Immature natural killer cell (primary cell): ENCODE data around the gene HDLBP. TPM values are rescaled to one million over a fixed set of nuclear protein-coding genes. Genes with fewer than 3 reads are reported as not detected.
"Not testable (repeated sequence)": the region's sequence is repeated elsewhere in the genome, so short reads cannot be mapped to it uniquely, and the experiment has no call there.

Experiments
- DNase-seq, 3 donors: peaks; one replicate each; pipeline ENCODE4 v3.0.0; 2022; ENCODE audit warnings: mixed read lengths in 1 of 3
- H3K27ac Mint-ChIP-seq, 6 donors: one replicate each; pipeline ENCODE4 v1.8.0; 2020; ENCODE audit warnings: mixed read lengths in 6 of 6, mild to moderate bottlenecking in 5 of 6, inconsistent platforms in 4 of 6, moderate library complexity in 3 of 6
- H3K27me3 Mint-ChIP-seq, 3 donors: one replicate each; pipeline ENCODE4 v1.8.0; 2020 to 2021; ENCODE audit warnings: low read depth in 3 of 3, mild to moderate bottlenecking in 3 of 3, mixed read lengths in 3 of 3, moderate library complexity in 3 of 3, inconsistent platforms in 1 of 3
- H3K36me3 Mint-ChIP-seq, 3 donors: one replicate each; pipeline ENCODE4 v1.8.0; 2020; ENCODE audit warnings: mixed read lengths in 3 of 3, inconsistent platforms in 2 of 3, mild to moderate bottlenecking in 2 of 3
- H3K4me1 Mint-ChIP-seq, 2 donors: one replicate each; pipeline ENCODE4 v1.8.0; 2020; ENCODE audit warnings: inconsistent platforms in 2 of 2, mild to moderate bottlenecking in 2 of 2, mixed read lengths in 2 of 2, moderate library complexity in 1 of 2
- H3K4me3 Mint-ChIP-seq, 5 donors: one replicate each; pipeline ENCODE4 v1.8.0; 2020; ENCODE audit warnings: mild to moderate bottlenecking in 5 of 5, mixed read lengths in 5 of 5, inconsistent platforms in 3 of 5, moderate library complexity in 3 of 5
- H3K9me3 Mint-ChIP-seq, 6 donors: one replicate each; pipeline ENCODE4 v1.8.0; 2020; ENCODE audit warnings: mild to moderate bottlenecking in 6 of 6, mixed read lengths in 6 of 6, inconsistent platforms in 4 of 6, moderate library complexity in 3 of 6
- polyA plus RNA-seq, 3 donors: library from polyadenylated mRNA; unstranded; fragments of 300-500 nt; fragmentation: Illumina TruSeq; gene quantifications; one replicate each; pipeline ENCODE4 v1.2.3, GENCODE V29; 2021

The HDLBP gene
- polyA plus RNA-seq, 3 donors from 2014 or later = 20.4 to 71.7 (median 31.5) TPM

DNA sequence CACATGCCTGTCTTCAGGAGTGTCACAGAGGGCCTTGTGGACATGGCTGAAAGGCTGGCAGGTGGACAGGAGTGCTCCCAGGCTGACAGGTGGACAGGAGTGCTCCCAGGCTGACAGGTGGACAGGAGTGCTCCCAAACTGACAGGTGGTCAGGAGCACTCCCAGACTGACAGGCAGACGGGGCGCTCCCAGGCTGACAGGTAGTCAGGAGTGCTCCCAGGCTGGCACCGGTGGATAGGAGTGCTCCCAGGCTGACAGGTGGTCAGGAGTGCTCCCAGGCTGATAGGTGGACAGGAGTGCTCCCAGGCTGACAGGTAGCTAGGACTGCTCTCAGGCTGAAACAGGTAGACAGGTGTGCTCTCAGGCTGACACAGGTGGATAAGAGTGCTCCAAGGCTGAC is 110.4 kb downstream of the HDLBP start:
- Mint-ChIP-seq H3K4me1 (no peaks in the 10 kb centered on the region), H3K9me3 (no peaks in the 10 kb centered on the region), H3K27ac (no peak overlapping the region), H3K36me3 (no peaks in the 10 kb centered on the region), H3K4me3 (no peak overlapping the region), H3K27me3 (peaks cover 0 to 2% (median 1%) of the 10 kb centered on the region in 3 donors)
- DNase-seq = no peak

DNA sequence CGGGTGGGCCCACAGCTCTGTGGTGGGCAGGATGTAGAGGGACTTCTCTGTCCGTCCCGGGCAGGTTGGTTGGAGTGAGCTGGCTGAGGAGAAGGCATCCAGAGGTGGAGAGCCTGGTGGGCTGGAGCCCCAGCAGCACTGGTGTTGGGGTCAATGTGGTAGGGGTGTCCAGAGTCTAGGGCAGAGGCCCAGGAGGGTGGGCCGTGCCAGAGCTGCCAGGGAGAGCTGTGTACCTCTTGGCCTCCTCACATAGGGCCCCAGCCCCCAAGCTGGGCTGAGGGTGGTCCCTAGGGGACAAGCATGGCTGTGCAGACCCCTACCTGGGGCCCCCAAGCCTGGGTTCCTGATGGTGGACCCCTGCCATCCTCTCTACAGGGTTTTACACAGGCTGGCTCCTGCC is 111.0 kb downstream of the HDLBP start:
- no peaks in the 10 kb centered on the region for H3K36me3 Mint-ChIP-seq
- DNase-seq = no peak
- H3K27ac Mint-ChIP-seq = no peak overlapping the region
- no peaks in the 10 kb centered on the region for H3K4me1 Mint-ChIP-seq
- H3K4me3 Mint-ChIP-seq = no peak overlapping the region
- peaks cover 0 to 2% (median 1%) of the 10 kb centered on the region in 3 donors for H3K27me3 Mint-ChIP-seq
- no peaks in the 10 kb centered on the region for H3K9me3 Mint-ChIP-seq

DNA sequence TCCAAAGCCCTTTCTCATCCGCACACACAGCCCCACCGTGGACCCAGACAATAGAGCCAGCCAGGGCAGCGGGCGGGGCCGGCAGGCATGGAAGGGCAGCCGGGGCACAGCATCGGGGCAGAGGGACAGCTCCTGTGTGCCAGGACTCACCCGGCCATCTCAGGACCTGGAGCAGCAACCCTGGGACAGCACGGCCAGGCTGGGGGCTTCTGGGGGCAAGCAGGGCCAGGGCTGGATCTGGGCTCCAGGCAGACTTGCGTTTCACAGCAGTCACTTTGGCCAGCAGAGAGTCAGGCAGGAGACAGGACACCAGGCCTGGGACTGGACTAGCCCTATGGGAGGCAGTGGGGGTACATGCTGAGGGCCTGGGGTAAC is 111.5 kb downstream of the HDLBP start:
- H3K4me1 Mint-ChIP-seq = no peaks in the 10 kb centered on the region
- H3K36me3 Mint-ChIP-seq = no peaks in the 10 kb centered on the region
- H3K9me3 Mint-ChIP-seq = no peaks in the 10 kb centered on the region
- no peak for DNase-seq
- H3K27ac Mint-ChIP-seq = no peak overlapping the region
- H3K27me3 Mint-ChIP-seq = peaks cover 0 to 2% (median 1%) of the 10 kb centered on the region in 3 donors
- no peak overlapping the region for H3K4me3 Mint-ChIP-seq

DNA sequence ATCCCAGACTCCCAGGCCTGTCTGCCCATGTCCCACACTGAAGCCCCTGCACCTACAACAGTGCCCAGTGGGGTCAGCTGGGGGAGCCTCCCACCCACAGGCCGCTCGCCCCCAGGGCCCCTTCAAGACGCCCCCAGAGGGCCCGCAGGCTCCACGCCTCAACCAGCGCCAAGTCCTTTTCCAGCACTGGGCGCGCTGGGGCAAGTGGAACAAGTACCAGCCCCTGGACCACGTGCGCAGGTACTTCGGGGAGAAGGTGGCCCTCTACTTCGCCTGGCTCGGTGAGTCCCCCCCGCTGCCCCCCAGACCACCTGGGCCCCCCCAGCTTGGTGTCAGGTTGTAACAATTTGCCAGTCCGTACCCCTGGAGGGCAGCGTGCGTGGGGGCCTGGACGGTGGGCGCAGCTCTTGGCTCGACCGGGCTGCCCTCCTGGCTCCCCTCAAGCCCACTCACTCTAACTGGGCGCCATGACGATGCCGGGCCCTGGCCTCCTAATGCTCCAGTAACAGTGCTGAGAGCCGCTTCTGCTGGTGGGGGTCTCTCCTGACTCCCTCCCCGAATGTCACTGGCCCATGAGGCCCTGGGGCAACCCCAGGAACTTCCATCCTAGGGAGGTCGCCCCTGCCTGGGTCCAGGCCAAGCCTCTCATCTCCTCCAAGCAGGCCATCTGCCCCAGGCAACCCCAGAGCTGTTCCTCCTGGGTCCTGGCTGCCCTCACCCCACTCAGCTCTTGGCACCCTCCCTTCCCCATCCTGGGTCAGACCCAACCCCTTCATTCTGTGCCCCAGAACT is 112.1 kb downstream of the HDLBP start:
- H3K9me3 Mint-ChIP-seq = no peaks in the 10 kb centered on the region
- H3K4me1 Mint-ChIP-seq = no peaks in the 10 kb centered on the region
- no peak overlapping the region for H3K4me3 Mint-ChIP-seq
- DNase-seq = no peak
- no peak overlapping the region for H3K27ac Mint-ChIP-seq
- H3K36me3 Mint-ChIP-seq = no peaks in the 10 kb centered on the region
- H3K27me3 Mint-ChIP-seq = peaks cover 0 to 2% (median 1%) of the 10 kb centered on the region in 3 donors

DNA sequence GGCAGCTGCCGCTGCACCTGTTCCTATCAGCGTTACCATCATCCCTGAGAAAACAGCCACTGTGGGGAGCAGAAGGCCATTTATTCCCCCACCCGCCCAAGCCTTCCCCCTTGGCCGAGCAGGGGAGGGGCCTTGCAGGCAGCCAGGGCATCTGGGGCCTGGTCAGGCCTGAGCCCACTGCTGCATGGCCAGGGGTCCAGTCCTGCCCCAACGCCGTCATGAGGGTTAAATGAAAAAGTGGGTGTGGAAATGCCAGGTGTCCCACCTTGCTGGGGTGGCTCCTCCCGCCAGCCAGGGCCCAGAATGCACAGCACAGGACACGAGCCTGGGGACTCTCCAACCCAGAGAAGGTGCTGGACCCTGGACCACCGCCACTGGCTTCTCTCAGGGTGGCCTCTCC is 112.8 kb downstream of the HDLBP start:
- H3K9me3 Mint-ChIP-seq = no peaks in the 10 kb centered on the region
- no peaks in the 10 kb centered on the region for H3K36me3 Mint-ChIP-seq
- H3K4me1 Mint-ChIP-seq = no peaks in the 10 kb centered on the region
- no peak for DNase-seq
- peaks cover 0 to 1% (median 0%) of the 10 kb centered on the region in 3 donors for H3K27me3 Mint-ChIP-seq
- no peak overlapping the region for H3K27ac Mint-ChIP-seq
- no peak overlapping the region for H3K4me3 Mint-ChIP-seq

DNA sequence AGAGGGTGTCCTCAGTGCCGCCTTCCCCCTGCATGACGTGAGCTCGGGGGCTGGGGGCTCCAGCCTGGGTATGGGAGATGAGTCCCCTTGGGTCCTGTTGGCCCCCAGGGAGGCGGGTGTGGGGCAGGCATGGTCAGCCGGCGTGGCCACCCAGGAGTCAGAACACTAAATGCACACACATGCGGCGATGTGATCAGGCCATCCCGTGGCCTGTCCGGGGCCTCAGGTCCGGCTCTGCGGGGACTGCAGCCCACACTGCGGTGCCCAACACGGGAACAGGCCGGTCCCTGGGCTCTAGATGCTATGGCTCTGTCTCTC is 113.2 kb downstream of the HDLBP start:
- Mint-ChIP-seq H3K27me3 (peaks cover 0 to 1% (median 0%) of the 10 kb centered on the region in 3 donors), H3K4me1 (no peaks in the 10 kb centered on the region), H3K36me3 (no peaks in the 10 kb centered on the region), H3K27ac (no peak overlapping the region), H3K4me3 (no peak overlapping the region), H3K9me3 (no peaks in the 10 kb centered on the region)
- DNase-seq = no peak

DNA sequence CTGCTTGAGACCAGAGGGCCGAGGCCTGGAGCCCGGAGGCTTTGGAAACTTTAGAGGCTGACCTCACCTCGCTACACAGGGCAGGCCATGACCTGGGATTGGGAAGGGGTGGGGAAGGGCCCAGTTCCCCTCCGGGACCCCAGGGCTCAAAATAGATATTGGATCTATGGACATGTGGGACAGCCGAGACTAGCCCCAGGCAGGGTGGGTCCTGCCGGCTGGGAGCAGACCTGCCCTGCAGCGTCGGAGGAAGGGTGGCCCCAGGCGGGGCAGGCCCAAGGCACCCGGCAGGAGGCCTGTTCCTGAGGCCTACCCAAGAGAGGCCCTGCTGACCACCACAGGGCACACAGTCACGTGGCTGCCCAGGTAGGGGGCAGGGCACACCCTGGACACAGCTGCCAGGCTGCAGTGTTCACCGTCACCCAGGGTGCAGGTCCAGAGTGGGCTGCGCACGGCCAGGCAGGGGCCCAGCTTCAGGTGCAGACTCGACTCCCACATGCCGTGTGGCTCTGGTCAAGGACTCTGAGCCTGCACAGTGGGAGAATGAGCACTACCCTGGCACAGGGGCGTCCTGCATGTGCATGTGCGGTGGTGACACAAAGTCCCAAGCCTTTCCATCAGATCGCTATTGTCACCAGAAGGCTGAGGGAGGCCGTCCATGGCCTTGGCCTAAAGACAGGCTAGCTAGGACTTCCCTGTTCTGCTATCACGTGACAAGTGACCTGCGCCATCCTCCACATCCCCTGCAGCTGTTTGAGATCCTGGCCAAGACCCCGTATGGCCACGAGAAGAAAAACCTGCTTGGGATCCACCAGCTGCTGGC is 113.8 kb downstream of the HDLBP start:
- H3K4me3 Mint-ChIP-seq = no peak overlapping the region
- DNase-seq = no peak
- H3K4me1 Mint-ChIP-seq = no peaks in the 10 kb centered on the region
- peaks cover 0 to 1% (median 0%) of the 10 kb centered on the region in 3 donors for H3K27me3 Mint-ChIP-seq
- H3K36me3 Mint-ChIP-seq = no peaks in the 10 kb centered on the region
- no peak overlapping the region for H3K27ac Mint-ChIP-seq
- no peaks in the 10 kb centered on the region for H3K9me3 Mint-ChIP-seq

DNA sequence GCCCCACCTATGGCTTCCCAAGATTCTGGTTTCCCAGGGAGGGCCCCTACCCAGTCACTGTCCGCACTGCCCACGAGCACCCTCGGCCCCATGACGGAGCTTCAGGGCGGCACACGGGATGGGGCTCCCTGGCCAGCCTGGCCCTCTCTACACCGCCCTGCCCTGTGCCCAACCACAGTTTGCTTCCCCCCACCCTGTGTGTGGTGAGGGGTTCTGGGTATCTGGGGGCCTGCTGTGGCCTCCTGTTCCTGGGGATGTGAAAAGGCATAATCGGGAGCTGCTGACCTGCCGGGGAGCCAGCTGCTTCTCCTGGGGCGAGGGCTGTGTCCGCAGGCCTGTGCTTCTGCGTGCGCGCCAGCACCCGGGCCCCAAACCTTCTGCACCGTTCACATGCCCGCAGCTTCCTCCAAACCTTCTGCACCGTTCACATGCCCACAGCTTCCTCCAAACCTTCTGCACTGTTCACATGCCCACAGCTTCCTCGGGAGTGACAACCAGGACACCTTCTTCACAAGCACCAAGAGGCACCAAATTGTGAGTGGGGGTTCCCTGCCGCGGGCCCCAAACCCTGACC is 114.6 kb downstream of the HDLBP start:
- H3K4me1 Mint-ChIP-seq = no peaks in the 10 kb centered on the region
- H3K4me3 Mint-ChIP-seq = no peak overlapping the region
- H3K9me3 Mint-ChIP-seq = no peaks in the 10 kb centered on the region
- H3K36me3 Mint-ChIP-seq = no peaks in the 10 kb centered on the region
- H3K27me3 Mint-ChIP-seq = peaks cover 0 to 1% (median 0%) of the 10 kb centered on the region in 3 donors
- H3K27ac Mint-ChIP-seq = no peak overlapping the region
- DNase-seq = no peak

DNA sequence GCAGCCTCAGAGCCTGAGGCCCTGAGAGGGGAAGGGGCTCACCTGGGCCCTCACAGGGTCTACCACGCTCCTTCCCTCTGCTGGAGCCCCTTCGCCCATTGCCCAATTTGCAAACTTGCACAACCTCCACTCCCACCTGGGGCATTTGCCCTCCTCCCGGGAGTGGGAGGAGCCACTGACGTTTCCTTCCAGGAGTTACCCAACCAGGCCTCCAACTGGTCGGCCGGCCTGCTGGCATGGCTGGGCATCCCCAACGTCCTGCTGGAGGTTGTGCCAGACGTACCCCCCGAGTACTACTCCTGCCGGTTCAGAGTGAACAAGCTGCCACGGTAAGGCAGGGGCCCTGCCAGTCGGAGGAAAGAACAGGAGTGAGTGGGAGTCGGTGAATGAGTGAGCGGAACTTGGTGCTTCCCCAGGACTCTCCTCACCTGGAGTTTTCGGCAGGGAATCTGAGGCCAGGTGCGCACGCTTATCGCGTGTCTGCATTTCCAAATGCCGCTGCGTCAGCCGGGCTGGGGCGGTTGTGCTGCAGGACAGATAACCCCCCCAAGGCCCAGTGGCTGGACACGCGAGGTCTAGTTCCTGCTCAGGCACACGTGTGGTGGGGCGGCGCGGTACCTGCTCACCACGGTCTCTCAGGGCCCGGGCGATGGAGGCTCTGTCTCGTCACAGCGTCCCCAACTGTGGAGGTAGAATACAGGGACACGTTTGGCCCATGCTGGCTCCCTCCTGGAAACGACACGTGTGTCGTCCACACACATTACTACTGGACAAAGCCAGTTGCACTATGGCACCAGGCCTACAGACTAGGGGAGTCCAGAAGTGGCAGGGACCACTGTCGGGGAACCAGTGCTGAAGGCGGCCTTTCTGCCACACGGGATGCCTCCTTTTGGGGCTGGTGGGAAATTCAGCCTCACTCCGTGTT is 115.3 kb downstream of the HDLBP start:
- no peaks in the 10 kb centered on the region for H3K36me3 Mint-ChIP-seq
- no peak for DNase-seq
- H3K4me1 Mint-ChIP-seq = no peaks in the 10 kb centered on the region
- no peak overlapping the region for H3K27ac Mint-ChIP-seq
- H3K4me3 Mint-ChIP-seq = no peak overlapping the region
- peaks cover 0 to 1% (median 0%) of the 10 kb centered on the region in 3 donors for H3K27me3 Mint-ChIP-seq
- no peaks in the 10 kb centered on the region for H3K9me3 Mint-ChIP-seq

DNA sequence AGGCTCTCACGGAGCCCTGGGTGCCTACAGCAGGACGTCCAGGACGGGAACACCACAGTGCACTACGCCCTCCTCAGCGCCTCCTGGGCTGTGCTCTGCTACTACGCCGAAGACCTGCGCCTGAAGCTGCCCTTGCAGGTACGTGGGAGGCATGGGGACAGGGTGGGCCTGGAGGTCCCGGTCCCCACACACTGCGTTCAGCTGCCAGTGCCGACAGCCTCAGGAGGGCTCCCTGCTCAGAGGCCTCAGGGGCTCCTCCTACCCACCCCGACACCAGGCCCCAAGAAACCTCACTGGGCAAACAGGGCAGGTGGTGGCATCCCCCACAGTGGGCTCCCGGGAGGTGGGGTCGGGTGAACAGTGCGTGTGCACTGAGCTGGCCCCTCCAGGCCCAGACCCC is 116.2 kb downstream of the HDLBP start:
- Mint-ChIP-seq H3K4me1 (no peaks in the 10 kb centered on the region), H3K27ac (no peak overlapping the region), H3K36me3 (no peaks in the 10 kb centered on the region), H3K4me3 (no peak overlapping the region), H3K27me3 (no peaks in the 10 kb centered on the region), H3K9me3 (no peaks in the 10 kb centered on the region)
- no peak for DNase-seq

DNA sequence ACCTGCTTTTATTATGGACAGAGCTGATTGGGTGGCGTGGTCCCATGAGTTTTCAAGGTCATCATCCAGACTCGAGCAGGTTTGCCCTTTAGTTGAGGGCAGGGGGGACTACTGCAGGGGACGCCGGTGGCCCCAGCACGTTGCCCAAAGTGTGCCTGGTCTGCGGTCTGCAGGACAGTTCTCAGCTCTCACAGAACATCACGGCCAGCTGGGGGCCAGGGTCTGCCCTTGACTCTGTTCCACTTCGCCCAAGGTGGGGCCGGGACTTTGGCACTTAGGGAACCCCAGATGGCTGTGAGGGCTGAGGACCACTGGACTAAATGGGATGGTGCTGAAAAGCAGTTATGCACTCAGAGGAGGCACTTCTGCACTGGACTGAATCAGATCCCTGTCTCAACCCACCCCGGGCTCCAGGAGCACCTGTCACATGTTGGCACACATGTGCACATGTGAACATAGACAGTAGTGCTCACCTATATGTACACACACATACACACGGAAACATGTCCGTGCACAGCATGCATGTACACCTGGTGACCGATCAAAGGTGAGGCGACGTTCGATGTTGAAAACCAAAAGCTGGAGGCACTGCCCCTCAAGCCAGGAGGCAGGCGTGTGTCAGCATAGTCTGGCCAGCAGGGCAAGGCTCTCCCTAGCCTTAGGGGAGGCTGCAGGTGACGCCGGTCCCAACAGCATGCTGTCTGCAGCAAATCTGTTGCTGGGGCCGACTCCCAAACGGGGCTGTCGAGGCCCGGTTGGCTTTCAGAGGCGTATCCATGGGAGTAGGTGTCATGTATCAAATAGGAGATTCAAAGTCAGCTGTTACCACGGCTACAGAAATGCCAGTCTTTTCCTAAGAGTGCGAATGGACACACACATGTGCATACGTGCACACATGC is 116.8 kb downstream of the HDLBP start:
- Mint-ChIP-seq H3K27ac (no peak overlapping the region), H3K9me3 (no peaks in the 10 kb centered on the region), H3K4me3 (no peak overlapping the region), H3K4me1 (no peaks in the 10 kb centered on the region), H3K27me3 (no peaks in the 10 kb centered on the region), H3K36me3 (no peaks in the 10 kb centered on the region)
- DNase-seq = no peak

DNA sequence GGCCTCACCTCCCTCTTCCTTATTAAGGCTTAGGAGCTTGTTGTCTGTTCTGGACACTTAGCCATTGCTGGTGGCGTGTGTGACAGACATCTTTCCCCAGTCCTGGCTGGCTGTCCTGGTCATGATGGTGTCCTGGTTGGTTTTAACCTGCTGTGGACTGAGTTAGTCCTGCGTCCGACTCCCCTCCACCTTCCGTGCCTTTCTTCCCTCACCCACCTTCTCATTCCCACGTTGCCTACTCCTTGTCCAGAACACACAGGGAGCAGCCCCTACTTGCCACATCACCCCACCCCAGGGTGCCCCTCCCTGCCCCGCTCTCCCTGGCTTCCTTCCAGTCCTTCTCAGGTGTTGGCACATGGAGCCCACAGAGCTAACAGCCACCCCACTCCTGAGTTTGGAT is 117.5 kb downstream of the HDLBP start:
- H3K4me1 Mint-ChIP-seq = no peaks in the 10 kb centered on the region
- H3K27me3 Mint-ChIP-seq = no peaks in the 10 kb centered on the region
- DNase-seq = no peak
- H3K9me3 Mint-ChIP-seq = no peaks in the 10 kb centered on the region
- H3K4me3 Mint-ChIP-seq = no peak overlapping the region
- no peak overlapping the region for H3K27ac Mint-ChIP-seq
- no peaks in the 10 kb centered on the region for H3K36me3 Mint-ChIP-seq

DNA sequence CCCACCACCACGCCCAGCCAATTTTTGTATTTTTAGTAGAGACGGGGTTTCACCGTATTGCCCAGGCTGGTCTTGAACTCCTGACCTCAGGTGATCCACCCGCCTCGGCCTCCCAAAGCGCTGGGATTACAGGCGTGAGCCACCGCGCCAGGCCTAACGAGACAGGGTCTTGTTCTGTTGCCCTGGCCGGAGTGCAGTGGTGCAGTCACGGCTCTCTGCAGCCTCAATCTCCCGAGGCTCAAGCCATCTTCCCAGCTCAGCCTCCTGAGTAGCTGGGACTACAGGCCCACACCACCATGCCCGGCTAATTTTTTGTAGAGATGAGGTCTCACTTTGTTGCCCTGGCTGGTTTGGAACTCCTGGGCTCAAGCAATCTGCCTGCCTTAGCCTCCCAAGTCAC is 118.2 kb downstream of the HDLBP start:
- H3K27ac Mint-ChIP-seq, H3K4me1 Mint-ChIP-seq, H3K4me3 Mint-ChIP-seq, DNase-seq, H3K9me3 Mint-ChIP-seq, H3K27me3 Mint-ChIP-seq, H3K36me3 Mint-ChIP-seq: not testable (repeated sequence)
